ENCODE data around the gene CCDC57. TPM values are rescaled to one million over a fixed set of nuclear protein-coding genes. Genes with fewer than 3 reads are reported as not detected.
"Not testable (repeated sequence)": the region's sequence is repeated elsewhere in the genome, so short reads cannot be mapped to it uniquely, and the experiment has no call there.

The CCDC57 gene
- total RNA-seq, 2 donors from 2014 or later: 24.5 to 46.1 TPM

GRCh38 chr17:82138511-82138992, 74.1 kb downstream of the CCDC57 start:
- intact Hi-C loops (cut with DNase I): no loop called here

GRCh38 chr17:82134101-82134500, 78.5 kb downstream of the CCDC57 start:
- no peaks in the 10 kb centered on the region for H3K9me3 ChIP-seq
- H3K4me1 ChIP-seq: no peaks in the 10 kb centered on the region
- no peak for TF ChIP-seq CTCF (IDR thresholded peaks at IDR 0.05)
- no peak overlapping the region for H3K9ac ChIP-seq (ENCODE audit: low read depth in 2 of 2, low read length in 2 of 2)
- H3K4me3 ChIP-seq: no peak overlapping the region
- H3K27ac ChIP-seq: no peak overlapping the region
- no peaks in the 10 kb centered on the region for H3K27me3 ChIP-seq
- no peaks in the 10 kb centered on the region for H3K36me3 ChIP-seq
- no peak for DNase-seq
- intact Hi-C loops (cut with DNase I): no loop called here

More at GRCh38 chr17:82138511-82138992, 74.1 kb downstream of the CCDC57 start:
- no peaks in the 10 kb centered on the region for H3K9me3 ChIP-seq
- H3K4me3 ChIP-seq: no peak overlapping the region
- no peak overlapping the region for H3K27ac ChIP-seq
- no peaks in the 10 kb centered on the region for H3K27me3 ChIP-seq
- no peak overlapping the region for H3K9ac ChIP-seq (ENCODE audit: low read depth in 2 of 2, low read length in 2 of 2)
- TF ChIP-seq CTCF (IDR thresholded peaks at IDR 0.05): no peak
- no peaks in the 10 kb centered on the region for H3K4me1 ChIP-seq
- H3K36me3 ChIP-seq: no peaks in the 10 kb centered on the region
- no peak for DNase-seq

GRCh38 chr17:82133166-82133953, 79.3 kb downstream of the CCDC57 start:
- H3K9me3 ChIP-seq; H3K27ac ChIP-seq; H3K4me3 ChIP-seq; DNase-seq; H3K9ac ChIP-seq (ENCODE audit: low read depth in 2 of 2, low read length in 2 of 2); intact Hi-C loops (cut with DNase I); H3K36me3 ChIP-seq; H3K27me3 ChIP-seq; H3K4me1 ChIP-seq: not testable (repeated sequence)

GRCh38 chr17:82129095-82129494, 83.5 kb downstream of the CCDC57 start:
- Histone ChIP-seq H3K36me3 (no peaks in the 10 kb centered on the region), H3K4me1 (no peaks in the 10 kb centered on the region), H3K9ac (ENCODE audit: low read depth in 2 of 2, low read length in 2 of 2) (no peak overlapping the region), H3K9me3 (no peaks in the 10 kb centered on the region), H3K4me3 (no peak overlapping the region), H3K27me3 (no peaks in the 10 kb centered on the region), H3K27ac (no peak overlapping the region)
- intact Hi-C loops (cut with DNase I): no loop called here
- no peak for DNase-seq
- no peak for TF ChIP-seq CTCF (IDR thresholded peaks at IDR 0.05)

GRCh38 chr17:82128287-82128686, 84.4 kb downstream of the CCDC57 start:
- intact Hi-C loops (cut with DNase I): no loop called here
- Histone ChIP-seq H3K36me3 (no peaks in the 10 kb centered on the region), H3K4me1 (no peaks in the 10 kb centered on the region), H3K27me3 (no peaks in the 10 kb centered on the region), H3K9ac (ENCODE audit: low read depth in 2 of 2, low read length in 2 of 2) (no peak overlapping the region), H3K4me3 (no peak overlapping the region), H3K9me3 (no peaks in the 10 kb centered on the region), H3K27ac (no peak overlapping the region)
- no peak for TF ChIP-seq CTCF (IDR thresholded peaks at IDR 0.05)
- no peak for DNase-seq

GRCh38 chr17:82127704-82128103, 84.9 kb downstream of the CCDC57 start:
- Histone ChIP-seq H3K4me3 (no peak overlapping the region), H3K4me1 (no peaks in the 10 kb centered on the region), H3K27ac (no peak overlapping the region), H3K27me3 (no peaks in the 10 kb centered on the region), H3K36me3 (no peaks in the 10 kb centered on the region), H3K9ac (ENCODE audit: low read depth in 2 of 2, low read length in 2 of 2) (no peak overlapping the region), H3K9me3 (no peaks in the 10 kb centered on the region)
- intact Hi-C loops (cut with DNase I): no loop called here
- no peak for TF ChIP-seq CTCF (IDR thresholded peaks at IDR 0.05)
- no peak for DNase-seq
